ENCODE data around the gene RIOK3.

DNA sequence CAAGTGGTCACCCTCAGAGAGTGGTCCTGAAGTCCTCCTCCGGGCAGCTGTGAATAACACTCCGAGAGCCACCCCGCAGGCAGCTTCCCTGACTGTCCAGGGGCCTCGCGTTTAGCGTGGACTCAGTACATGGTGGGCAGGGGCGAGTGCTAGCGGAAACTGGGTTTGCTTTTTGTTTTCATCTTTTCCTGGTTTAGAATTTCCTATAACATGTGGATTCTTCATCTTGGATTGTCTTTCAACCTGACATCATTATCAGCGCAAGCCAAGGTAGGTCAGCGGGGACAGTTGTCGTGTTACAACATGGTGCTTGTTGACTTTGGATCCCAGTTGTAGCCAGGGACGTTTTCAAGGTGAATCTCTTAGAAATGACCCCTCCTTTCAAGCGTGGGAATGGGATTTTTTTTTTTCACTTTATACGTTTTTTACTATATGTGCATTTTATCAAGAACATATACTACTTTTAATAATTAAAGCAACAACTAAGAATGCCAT lies 71.2 kb downstream of the RIOK3 start:
- TF ChIP-seq CTCF (conservative IDR thresholded peaks at IDR 0.05) (no peak), ZFX (IDR thresholded peaks at IDR 0.05) (no peak)
